IPS-20b (cell line): ENCODE data around the gene GABRR3.

ENCODE experiments used
- H3K27ac ChIP-seq: one replicate; pipeline ENCODE4 v1.5.1; 2013; ENCODE audit warnings: low read length
- H3K27me3 ChIP-seq: 2 replicates; pipeline ENCODE4 v1.6.1; 2013; ENCODE audit warnings: mild to moderate bottlenecking, low read length, inconsistent platforms; ENCODE audit not compliant: insufficient read depth
- H3K36me3 ChIP-seq: 2 replicates; pipeline ENCODE4 v1.6.1; 2013; ENCODE audit warnings: low read depth, mild to moderate bottlenecking, inconsistent platforms, low read length, moderate library complexity; ENCODE audit not compliant: insufficient read depth
- H3K4me1 ChIP-seq: 2 replicates; pipeline ENCODE4 v1.6.1; 2013; ENCODE audit warnings: mild to moderate bottlenecking, control low read depth, inconsistent platforms, low read length, moderate library complexity; ENCODE audit not compliant: insufficient read depth
- H3K4me3 ChIP-seq: 2 replicates; pipeline ENCODE4 v1.5.1; 2013; ENCODE audit warnings: mild to moderate bottlenecking, low read length, inconsistent platforms
- H3K9ac ChIP-seq: 2 replicates; pipeline ENCODE4 v1.6.1; 2013; ENCODE audit warnings: low read depth, mild to moderate bottlenecking, inconsistent platforms, low read length, moderate library complexity
- H3K9me3 ChIP-seq: 2 replicates; pipeline ENCODE4 v1.6.1; 2013; ENCODE audit warnings: mild to moderate bottlenecking, low read depth, low read length, inconsistent platforms; ENCODE audit not compliant: insufficient read depth

The GABRR3 gene

GRCh38 chr3:97983933-97984491 is 51.1 kb downstream of the GABRR3 start:
- H3K9me3 ChIP-seq: no peaks in the 10 kb centered on the region
- H3K36me3 ChIP-seq: no peaks in the 10 kb centered on the region
- no peak overlapping the region for H3K4me3 ChIP-seq
- no peaks in the 10 kb centered on the region for H3K4me1 ChIP-seq
- H3K9ac ChIP-seq: no peak overlapping the region
- H3K27me3 ChIP-seq: no peaks in the 10 kb centered on the region
- no peak overlapping the region for H3K27ac ChIP-seq

- H3K27ac ChIP-seq: no peak overlapping the region
- H3K9me3 ChIP-seq: no peaks in the 10 kb centered on the region
- H3K27me3 ChIP-seq: no peaks in the 10 kb centered on the region
- no peak overlapping the region for H3K4me3 ChIP-seq
- H3K4me1 ChIP-seq: peaks cover 2% of the 10 kb centered on the region; the same call in 1 of the 2 replicates
- H3K9ac ChIP-seq: no peak overlapping the region
- H3K36me3 ChIP-seq: no peaks in the 10 kb centered on the region
Observed at GRCh38 chr3:97981886-97982285, 53.2 kb downstream of the GABRR3 start.

DNA sequence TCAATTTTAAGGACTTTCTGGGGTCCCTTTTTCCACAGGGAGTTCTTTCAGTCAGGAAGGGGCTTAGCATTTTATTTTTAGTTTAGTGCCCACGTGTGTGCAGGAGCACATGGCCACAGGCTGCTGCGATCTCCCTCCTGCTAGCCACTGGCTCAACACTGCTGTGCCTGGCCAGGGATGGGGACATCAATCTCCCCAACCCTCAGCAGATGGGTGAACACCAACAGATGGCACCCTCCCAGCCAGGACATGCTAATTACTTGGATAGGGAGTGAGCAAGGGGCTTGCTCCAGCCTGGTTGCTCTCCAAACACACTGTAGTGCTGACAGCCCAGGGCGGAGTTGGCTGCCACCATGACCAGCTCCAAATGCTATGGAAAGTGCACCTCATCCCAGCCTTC is 55.5 kb downstream of the GABRR3 start:
- Histone ChIP-seq H3K9me3 (no peaks in the 10 kb centered on the region), H3K27ac (no peak overlapping the region), H3K4me3 (no peak overlapping the region), H3K4me1 (peaks cover 2% of the 10 kb centered on the region; the same call in 1 of the 2 replicates), H3K9ac (no peak overlapping the region), H3K27me3 (no peaks in the 10 kb centered on the region), H3K36me3 (no peaks in the 10 kb centered on the region)

- H3K4me3 ChIP-seq: no peak overlapping the region
- H3K27me3 ChIP-seq: peaks cover 22% of the 10 kb centered on the region; the same call in 1 of the 2 replicates
- H3K36me3 ChIP-seq: no peaks in the 10 kb centered on the region
- no peaks in the 10 kb centered on the region for H3K9me3 ChIP-seq
- H3K27ac ChIP-seq: no peak overlapping the region
- H3K9ac ChIP-seq: no peak overlapping the region
- H3K4me1 ChIP-seq: peaks cover 9% of the 10 kb centered on the region; the same call in 1 of the 2 replicates
Observed at GRCh38 chr3:97975466-97975865, 59.6 kb downstream of the GABRR3 start.

- Histone ChIP-seq H3K27me3 (peaks cover 22% of the 10 kb centered on the region; the same call in 1 of the 2 replicates), H3K36me3 (no peaks in the 10 kb centered on the region), H3K4me1 (peaks cover 9% of the 10 kb centered on the region; the same call in 1 of the 2 replicates), H3K4me3 (no peak overlapping the region), H3K9ac (no peak overlapping the region), H3K27ac (no peak overlapping the region), H3K9me3 (no peaks in the 10 kb centered on the region)
Observed at GRCh38 chr3:97974996-97975395, 60.1 kb downstream of the GABRR3 start.

DNA sequence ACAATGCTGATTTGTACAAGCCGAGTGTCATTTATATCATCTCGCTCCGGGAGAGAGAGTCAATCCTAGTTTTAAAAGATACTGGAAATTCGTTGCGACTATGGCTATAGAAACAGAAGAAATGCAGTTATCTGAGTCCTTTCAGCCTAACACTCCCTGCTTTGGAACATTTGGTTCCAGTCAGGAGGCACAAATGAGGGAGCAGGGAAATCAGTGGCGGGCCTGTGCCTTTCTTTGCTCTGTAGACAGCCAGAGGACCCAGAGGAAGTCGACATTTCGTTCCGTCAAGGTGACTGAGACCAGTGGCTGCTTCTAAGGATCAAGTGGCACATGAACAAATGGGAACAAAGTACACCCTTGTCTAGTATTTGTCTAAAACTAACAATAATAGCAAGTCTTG is 62.1 kb downstream of the GABRR3 start:
- no peaks in the 10 kb centered on the region for H3K36me3 ChIP-seq
- H3K9me3 ChIP-seq: no peaks in the 10 kb centered on the region
- H3K27ac ChIP-seq: no peak overlapping the region
- H3K4me1 ChIP-seq: peaks cover 7% of the 10 kb centered on the region; the same call in 1 of the 2 replicates
- H3K4me3 ChIP-seq: peak overlapping the region; percentile 16; the same call in 1 of the 2 replicates
- no peak overlapping the region for H3K9ac ChIP-seq
- H3K27me3 ChIP-seq: peaks cover 22% of the 10 kb centered on the region; the same call in 1 of the 2 replicates

DNA sequence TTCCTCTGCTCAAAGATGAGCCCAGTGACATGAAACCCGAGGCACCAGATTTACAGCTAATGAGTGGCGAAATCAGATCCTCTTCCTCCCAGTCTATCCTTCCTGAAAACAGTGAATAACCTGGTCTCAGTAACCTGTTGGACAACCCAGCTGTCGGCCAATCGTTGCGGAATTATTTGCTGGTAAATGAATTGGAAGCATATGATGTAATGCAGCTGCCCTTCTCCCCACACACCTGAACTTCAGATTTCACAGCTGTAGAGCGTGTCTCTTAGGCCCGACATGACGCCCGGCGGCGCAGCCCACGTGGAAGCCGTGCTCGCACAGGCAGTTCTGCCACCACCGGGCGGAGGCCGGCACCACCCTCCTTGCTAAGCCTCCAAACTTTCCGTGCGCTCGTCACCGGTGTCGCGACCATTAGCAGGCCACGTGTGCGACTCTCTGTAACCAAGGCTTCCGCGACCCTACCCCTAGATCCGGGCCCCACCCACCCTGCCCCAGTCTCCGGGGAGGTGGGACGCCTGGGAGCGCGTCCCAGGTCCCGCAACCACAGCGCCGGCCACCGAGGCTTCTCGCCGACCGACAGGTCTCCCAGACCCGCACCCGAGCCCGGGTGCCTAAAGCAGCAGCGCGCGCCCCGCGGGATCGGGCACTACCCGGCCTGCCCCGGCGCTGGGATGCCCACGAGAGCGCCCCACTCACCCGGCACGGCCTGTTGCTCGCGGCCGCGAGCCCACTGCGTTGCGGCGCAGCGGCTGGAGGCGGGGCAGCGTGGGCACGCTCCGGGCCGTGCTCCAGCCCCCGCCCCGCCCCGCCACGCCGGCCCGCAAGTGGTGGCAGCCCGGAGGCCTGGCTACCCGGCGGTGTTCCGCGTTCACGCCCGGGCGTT is 63.2 kb downstream of the GABRR3 start, which contains the start of gene RIOX2:
RIOX2 (minus strand) TSS at position 753 of the 889 bp plus-strand sequence. CDS start 4,838 bp downstream, outside the sequence.
- H3K9me3 ChIP-seq: no peaks in the 10 kb centered on the region
- H3K4me3 ChIP-seq: peak within 1 kb of the TSS; percentile 62
- H3K27ac ChIP-seq: no peak within 1 kb of the TSS
- peaks cover 22% of the 10 kb centered on the region; the same call in 1 of the 2 replicates for H3K27me3 ChIP-seq
- peak within 1 kb of the TSS; percentile 29; the same call in 1 of the 2 replicates for H3K9ac ChIP-seq
- H3K36me3 ChIP-seq: no peaks in the 10 kb centered on the region; the same call in 1 of the 2 replicates
- H3K4me1 ChIP-seq: peaks cover 7% of the 10 kb centered on the region; the same call in 1 of the 2 replicates

DNA sequence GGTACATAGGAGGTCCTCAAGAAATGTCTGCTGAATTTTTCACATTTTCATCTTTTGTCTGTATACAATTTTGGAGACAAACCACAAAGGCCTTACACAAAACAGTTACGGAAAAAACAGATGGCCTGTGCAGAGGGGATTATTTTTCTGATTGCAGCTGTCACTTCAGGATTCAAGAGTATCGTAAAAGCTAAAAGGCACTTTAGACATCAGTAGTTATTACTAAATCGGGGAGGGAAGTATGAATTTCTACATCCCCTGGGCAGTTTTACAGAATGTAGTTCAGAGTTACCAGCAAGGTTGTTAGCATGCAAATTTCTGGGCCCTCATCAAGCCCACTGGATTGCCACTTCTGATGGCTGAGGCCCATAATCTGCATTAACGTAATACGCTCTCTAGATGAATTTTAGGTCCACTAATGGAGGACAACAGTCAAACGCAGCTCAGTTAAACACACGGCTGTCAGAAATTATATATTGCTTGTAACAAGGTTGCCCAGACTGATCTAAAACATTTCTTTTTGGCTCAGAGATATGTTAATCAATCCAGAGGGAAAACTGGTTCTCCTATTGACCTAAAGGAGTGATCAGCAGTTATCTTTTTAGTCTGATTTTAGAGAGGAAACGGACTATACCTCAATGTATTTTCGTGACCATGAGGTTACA is 64.0 kb downstream of the GABRR3 start:
- peak overlapping the region; percentile 29; the same call in 1 of the 2 replicates for H3K9ac ChIP-seq
- H3K36me3 ChIP-seq: no peaks in the 10 kb centered on the region; the same call in 1 of the 2 replicates
- H3K27ac ChIP-seq: no peak overlapping the region
- H3K27me3 ChIP-seq: peaks cover 22% of the 10 kb centered on the region; the same call in 1 of the 2 replicates
- peaks cover 7% of the 10 kb centered on the region; the same call in 1 of the 2 replicates for H3K4me1 ChIP-seq
- H3K9me3 ChIP-seq: no peaks in the 10 kb centered on the region
- peak overlapping the region; percentile 62 for H3K4me3 ChIP-seq

DNA sequence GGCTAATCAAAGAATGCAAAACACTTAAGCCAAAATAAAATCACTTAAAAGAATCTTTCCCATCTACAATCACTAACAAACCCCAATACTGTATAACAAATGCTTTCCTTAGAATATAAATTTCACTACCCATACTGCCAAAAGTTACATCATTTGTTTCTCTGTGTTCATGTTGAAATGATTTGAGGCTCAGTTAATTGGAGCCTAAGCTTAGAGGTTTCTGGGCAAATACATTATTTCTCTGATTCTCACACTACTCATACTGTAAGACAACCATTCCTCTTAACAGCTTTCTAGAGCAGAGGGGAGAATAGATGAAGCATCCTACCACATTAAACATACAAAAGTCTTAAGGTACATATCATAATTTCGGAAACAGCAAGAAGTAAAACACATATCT is 65.0 kb downstream of the GABRR3 start:
- H3K4me3 ChIP-seq: no peak overlapping the region
- no peak overlapping the region for H3K27ac ChIP-seq
- no peak overlapping the region for H3K9ac ChIP-seq
- peaks cover 22% of the 10 kb centered on the region; the same call in 1 of the 2 replicates for H3K27me3 ChIP-seq
- H3K4me1 ChIP-seq: peaks cover 7% of the 10 kb centered on the region; the same call in 1 of the 2 replicates
- no peaks in the 10 kb centered on the region for H3K9me3 ChIP-seq
- H3K36me3 ChIP-seq: no peaks in the 10 kb centered on the region; the same call in 1 of the 2 replicates

DNA sequence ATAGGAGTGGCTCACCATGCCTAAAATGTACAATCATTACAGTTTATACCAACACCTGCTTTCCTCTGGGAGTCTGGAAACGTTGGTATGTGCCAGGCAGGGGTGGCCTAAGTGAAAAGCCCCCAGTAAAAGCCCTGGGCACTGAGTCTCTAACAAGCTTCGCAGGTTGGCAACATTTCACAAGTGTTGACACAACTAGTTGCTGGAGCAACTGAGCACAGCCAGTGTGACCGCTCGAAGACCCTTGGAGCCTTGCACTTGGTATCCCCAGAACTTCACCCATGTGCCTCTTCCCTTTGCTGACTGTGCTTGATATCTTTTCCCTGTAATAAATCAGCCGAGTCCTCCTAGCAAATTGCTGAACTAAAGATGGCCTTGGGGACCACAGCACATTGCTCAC is 65.6 kb downstream of the GABRR3 start:
- Histone ChIP-seq H3K9ac (no peak overlapping the region), H3K27me3 (peaks cover 22% of the 10 kb centered on the region; the same call in 1 of the 2 replicates), H3K4me3 (no peak overlapping the region), H3K4me1 (peaks cover 7% of the 10 kb centered on the region; the same call in 1 of the 2 replicates), H3K27ac (no peak overlapping the region), H3K36me3 (no peaks in the 10 kb centered on the region; the same call in 1 of the 2 replicates), H3K9me3 (no peaks in the 10 kb centered on the region)

GRCh38 chr3:97968376-97968775 is 66.7 kb downstream of the GABRR3 start:
- Histone ChIP-seq H3K4me1 (peaks cover 7% of the 10 kb centered on the region; the same call in 1 of the 2 replicates), H3K9ac (no peak overlapping the region), H3K36me3 (no peaks in the 10 kb centered on the region; the same call in 1 of the 2 replicates)

More at GRCh38 chr3:97968376-97968775, 66.7 kb downstream of the GABRR3 start:
- Histone ChIP-seq H3K4me3 (no peak overlapping the region), H3K9me3 (no peaks in the 10 kb centered on the region), H3K27ac (no peak overlapping the region), H3K27me3 (peaks cover 17% of the 10 kb centered on the region; the same call in 1 of the 2 replicates)
